Activated T-helper 9 cell treated with anti-CD3 and anti-CD28 coated beads, Interleukin-2, amount 50 U/mL, for 16 hours (primary cell): ENCODE measurements around the gene SMLR1.

Experiments used
- DNase-seq: peaks from one replicate; pipeline ENCODE4 v3.0.0-alpha.2; 2020; ENCODE audit warnings: low read depth

Gene SMLR1

GRCh38 chr6:130824978-130825694 lies 2.1 kb upstream of the SMLR1 start:
- no peak for DNase-seq

DNA sequence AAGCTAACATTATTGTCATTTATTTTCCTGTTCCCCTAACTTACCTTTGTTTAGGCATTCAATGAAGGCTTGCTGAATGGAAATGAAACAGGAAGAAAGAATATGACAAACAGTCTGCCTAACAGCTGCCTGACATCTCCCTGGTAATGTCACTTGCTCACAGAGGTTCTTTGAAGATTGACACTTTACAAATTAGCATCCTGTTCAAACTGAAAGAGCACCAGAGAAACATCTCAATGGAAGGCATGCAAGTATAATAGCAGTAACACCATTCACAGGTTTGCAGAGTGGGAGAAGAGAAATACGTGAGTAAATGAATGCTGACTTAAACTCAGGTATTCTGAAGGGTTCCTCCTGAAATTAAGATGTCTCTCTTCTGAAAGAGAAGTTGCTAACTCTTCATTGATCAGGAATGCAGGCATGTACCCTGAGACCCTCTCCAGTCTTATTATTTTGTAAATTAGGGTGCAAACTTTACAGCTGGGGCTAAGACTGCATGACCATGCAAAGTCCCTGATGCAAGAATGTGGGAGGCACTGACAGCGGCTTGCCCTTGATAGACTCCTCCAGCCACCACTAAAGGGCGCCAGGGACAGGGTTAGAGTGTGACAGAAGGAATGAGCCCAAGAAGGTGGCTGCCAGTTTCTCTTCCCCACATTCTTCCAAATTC lies 1.3 kb upstream of the SMLR1 start:
- DNase-seq = no peak

GRCh38 chr6:130826442-130827246 lies 562 bp upstream of the SMLR1 start:
- DNase-seq = no peak

GRCh38 chr6:130829333-130829910 lies 2.2 kb downstream of the SMLR1 start:
- no peak for DNase-seq

DNA sequence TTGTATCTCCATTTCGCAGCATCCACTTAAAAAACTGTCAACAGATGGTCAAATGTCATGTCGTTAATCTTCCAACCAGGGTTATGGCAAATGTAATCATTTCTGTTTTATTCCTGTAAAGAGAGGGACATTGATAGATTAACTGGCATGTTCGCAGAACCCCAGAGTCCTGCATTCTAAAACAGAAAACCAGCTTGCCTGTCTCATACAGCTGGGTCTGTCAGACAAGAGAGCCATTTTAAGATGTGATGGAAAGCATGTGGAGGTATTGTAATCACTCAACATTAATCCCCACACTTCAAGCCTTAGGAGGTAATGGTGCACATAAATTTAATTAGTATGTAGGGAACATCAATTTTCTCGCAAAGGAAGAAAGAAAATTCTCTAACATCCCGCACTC lies 4.4 kb downstream of the SMLR1 start:
- DNase-seq = no peak

- no peak for DNase-seq
Measured at GRCh38 chr6:130833569-130833968, 6.4 kb downstream of the SMLR1 start.

- no peak for DNase-seq
Measured at GRCh38 chr6:130834482-130835251, 7.5 kb downstream of the SMLR1 start.

DNA sequence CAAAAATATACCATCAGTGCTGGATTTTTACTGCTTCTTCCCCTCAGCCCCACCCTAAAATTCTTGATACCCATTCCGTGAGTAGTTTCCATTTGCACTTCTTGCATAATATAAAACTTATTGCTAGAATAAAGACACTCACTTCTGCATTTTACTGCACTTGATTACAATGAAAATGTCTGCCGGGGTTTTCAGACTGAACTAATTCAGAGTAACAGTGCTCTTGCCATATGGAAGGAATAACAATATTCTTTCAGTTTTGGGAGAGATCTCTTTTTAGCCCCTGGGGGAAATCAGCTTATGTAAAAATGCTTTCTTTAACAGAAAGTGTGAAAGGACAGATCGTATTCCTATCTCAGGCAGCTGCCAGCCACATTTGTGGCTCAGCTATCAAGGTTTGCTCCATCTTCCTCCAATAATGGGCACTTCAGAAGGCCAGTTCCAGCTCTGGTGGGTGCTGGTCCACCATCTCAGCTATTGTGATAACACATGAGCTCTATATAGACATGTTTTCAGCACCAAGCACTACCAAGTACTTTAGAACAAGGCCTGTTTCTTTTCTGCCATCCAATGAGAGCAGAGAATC lies 8.9 kb downstream of the SMLR1 start:
- no peak for DNase-seq

DNA sequence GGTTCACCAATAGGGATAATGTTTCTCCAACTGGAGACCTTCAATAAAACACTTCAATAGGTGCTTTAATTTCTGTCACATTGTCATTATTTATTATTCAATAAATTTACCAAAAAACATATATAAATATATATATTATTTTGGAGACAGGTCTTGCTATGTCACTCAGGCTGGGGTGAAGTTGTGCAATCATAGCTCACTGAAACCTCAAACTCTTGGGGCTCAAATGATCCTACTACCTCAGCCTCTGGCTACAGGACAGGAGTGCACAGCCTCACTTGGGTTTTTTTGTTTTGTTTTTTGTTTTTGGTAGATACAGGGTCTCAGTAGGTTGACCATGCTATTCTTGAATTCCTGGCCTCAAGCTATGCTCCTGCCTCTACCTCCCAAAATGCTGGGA lies 9.9 kb downstream of the SMLR1 start:
- DNase-seq = no peak

- no peak for DNase-seq
Measured at GRCh38 chr6:130838250-130838860, 11.1 kb downstream of the SMLR1 start.

GRCh38 chr6:130838951-130839350 lies 11.7 kb downstream of the SMLR1 start:
- DNase-seq = no peak

- DNase-seq = no peak
Measured at GRCh38 chr6:130839379-130839778, 12.2 kb downstream of the SMLR1 start.

DNA sequence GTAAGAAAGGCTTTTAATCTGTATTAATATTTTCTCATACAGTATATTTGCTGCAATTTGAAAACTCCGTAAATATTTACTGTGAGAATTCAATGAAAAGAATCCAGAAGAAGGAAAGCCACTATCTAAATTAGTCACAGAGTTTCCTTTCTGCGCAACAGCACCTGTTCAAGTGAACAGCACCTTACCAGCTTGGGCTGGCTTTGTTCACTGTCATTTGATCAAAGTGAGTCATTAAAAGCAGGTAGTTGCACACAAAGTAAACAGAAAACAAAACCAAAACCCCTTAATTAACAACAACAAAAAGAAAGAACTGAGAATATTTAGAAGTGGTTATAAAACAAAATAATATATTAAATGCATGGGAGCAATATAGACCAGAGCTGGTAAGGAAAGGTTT lies 12.8 kb downstream of the SMLR1 start:
- DNase-seq = no peak

DNA sequence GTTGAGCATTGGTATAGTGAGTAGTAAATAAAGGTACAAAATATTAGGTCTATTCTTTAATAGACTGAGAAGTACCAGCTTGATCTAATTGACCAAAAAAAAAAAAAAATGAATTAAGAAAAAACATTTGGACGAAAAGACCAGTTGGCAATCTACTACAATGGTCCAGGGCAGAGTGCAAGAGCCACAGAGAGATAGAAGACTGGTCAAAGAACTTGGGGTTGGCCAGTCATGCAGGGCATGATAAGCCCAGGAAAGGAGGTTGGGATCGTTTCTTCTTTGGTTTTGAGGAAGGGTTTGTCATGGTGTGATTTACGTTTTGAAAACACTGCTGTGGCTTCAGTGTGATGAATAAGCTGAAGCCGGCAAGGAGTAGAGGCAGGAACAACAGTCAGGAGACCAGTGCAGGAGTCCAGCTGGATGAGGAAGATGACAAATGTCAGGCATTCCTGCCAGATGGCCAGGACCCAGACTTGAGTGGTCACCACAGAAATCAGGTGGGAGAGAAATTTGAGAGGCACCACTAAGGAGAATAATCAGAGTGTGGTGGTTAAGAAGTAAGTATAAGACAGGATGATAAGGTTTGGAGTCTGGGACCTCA lies 14.0 kb downstream of the SMLR1 start:
- no peak for DNase-seq

DNA sequence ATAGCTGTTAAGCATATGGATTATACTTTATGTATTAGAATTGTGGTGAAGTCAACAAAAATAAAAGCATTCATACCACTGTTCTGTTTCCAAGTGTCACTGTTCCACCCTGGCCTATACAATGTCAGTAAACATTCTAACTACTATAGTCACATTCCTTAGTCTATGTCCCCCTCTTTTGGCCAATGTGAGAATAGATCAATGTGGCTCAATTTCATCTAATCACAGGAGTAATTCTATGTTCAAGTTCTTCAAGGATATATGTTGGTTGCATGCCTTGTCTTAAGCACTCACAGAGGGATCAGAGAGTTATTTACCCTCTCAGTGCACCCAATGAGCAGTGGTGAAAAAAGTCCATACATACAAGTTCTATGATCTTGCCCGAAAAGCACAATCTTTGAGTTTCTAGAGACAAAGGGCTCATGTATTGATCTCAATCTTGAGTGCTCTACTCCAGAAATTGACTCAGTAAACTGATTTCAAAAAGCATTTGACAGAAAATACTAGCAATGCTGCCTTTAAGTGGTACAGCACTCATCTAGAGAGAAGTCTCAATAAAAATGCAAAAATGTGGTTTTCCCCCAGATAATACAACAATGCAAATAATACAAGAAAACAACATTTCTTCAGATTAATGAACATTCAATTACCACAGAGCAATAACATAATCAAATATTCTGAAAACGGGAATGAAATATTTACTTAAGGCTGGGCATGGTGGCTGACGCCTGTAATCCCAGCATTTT lies 16.5 kb downstream of the SMLR1 start:
- no peak for DNase-seq

DNA sequence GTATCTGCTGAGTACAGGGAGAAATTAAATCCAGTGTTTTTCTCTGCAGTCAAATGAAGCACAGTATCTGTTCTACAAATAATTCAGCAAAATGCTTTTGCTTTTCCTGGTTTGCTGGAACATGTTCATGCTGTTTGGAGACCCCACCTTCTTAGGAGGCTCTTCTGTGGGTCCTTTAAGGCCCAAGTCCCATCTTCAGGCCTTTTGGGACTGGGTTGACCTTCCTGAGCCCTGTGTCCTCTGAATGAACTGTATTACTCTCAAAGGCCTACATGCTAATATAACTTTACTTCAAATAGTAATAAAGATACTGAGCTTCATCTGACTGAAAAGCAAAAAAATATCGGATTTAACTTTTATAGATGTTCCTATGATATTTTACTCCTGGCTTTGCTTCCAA lies 19.3 kb downstream of the SMLR1 start:
- DNase-seq = no peak

DNA sequence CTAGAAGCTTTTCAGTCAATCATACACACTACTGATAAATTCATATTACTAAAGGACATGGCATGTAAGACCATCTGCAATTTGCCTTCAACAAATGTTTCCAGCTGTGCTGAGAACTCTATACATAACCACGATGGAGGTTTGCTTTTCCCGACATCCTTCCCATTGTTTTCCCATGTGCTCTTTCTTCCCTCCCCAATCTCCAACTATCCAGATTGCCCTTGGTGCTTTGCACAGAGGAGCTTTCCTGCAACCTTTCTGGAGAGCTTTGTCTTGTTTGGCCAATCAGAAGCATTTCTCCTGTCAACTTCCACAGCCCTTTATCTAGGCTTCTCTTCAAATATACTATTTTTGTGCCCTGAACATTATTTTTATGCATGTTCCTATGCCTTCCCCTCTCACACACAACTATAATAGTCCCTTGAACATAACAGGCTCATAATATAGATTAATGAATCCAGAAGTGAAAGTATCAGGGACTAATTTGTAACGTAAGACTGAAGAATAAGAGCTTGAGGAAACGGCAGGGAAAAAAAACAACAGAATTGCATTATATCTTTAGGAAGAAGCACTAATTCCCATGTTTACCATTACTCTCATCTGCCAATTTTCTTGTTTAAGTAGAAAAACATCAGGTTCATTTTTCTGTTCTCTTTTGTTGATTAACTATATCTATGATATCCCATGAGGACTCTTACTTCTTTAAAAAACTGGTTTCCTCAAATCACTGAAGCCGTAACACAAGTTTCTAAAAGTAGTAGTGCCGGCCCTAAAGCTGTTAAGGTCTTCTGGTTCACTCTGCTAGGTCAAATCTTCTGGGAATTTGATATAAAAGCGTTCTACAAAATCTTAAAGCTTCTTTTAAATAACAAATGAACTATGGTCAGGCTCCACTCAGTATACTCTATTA lies 20.1 kb downstream of the SMLR1 start:
- DNase-seq = no peak

DNA sequence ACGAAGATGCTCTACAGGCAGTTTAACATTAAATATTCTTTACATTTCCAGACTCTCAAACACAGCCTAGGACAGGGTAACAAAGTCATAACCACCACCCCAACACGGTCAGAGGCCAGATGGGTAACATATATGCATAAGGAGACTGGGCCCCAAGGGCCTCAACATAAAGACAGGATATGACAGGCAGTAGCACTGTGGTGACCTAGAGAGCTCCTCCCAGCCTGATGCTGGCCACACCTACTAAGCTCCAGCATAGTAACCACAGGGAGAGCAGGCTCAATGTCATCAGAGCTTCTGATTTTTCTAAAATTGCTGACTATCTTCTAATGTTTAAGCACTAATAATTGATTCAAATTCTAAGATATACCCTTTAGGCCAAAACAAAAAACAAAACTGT lies 21.7 kb downstream of the SMLR1 start:
- DNase-seq = no peak

- no peak for DNase-seq
Measured at GRCh38 chr6:130849594-130849993, 22.4 kb downstream of the SMLR1 start.
